HepG2 (cell line): ENCODE measurements around the gene VWA7. TPM values are rescaled to one million over a fixed set of nuclear protein-coding genes. Genes with fewer than 3 reads are reported as not detected.

Experiments
- ATRX ChIP-seq: sonication (generic); formaldehyde crosslinking; IDR thresholded peaks from 2 replicates; pipeline ENCODE4 v1.4.0; 2020; ENCODE audit warnings: missing genetic modification reagents, borderline replicate concordance
- BCLAF1 ChIP-seq: fragments of 450-650 bp; IDR thresholded peaks from 2 replicates; pipeline ENCODE4 v1.6.1; 2017; ENCODE audit warnings: mild to moderate bottlenecking
- GLMP ChIP-seq: sonication (generic); formaldehyde crosslinking; IDR thresholded peaks from 2 replicates; pipeline ENCODE4 v1.9.0; 2021; ENCODE audit warnings: missing genetic modification reagents, mild to moderate bottlenecking, borderline replicate concordance
- HDAC2 ChIP-seq: sonication (generic); formaldehyde crosslinking; IDR thresholded peaks from 2 replicates; pipeline ENCODE4 v1.4.0; 2020; ENCODE audit warnings: missing genetic modification reagents
- NFYB ChIP-seq: sonication (generic); formaldehyde crosslinking; IDR thresholded peaks from 2 replicates; pipeline ENCODE4 v1.4.0; 2020; ENCODE audit warnings: missing genetic modification reagents
- THAP8 ChIP-seq: sonication (generic); formaldehyde crosslinking; IDR thresholded peaks from 2 replicates; pipeline ENCODE4 v1.5.1; 2020; ENCODE audit warnings: missing genetic modification reagents, mild to moderate bottlenecking, borderline replicate concordance
- ZBTB10 ChIP-seq: sonication (generic); formaldehyde crosslinking; IDR thresholded peaks from 2 replicates; pipeline ENCODE4 v1.4.0; 2020; ENCODE audit warnings: missing genetic modification reagents, borderline replicate concordance
- ZNF18 ChIP-seq: sonication (generic); formaldehyde crosslinking; IDR thresholded peaks from 2 replicates; pipeline ENCODE4 v1.8.0; 2022; ENCODE audit warnings: mild to moderate bottlenecking, missing genetic modification reagents; ENCODE audit not compliant: insufficient replicate concordance
- ZNF180 ChIP-seq: sonication (generic); formaldehyde crosslinking; IDR thresholded peaks from 2 replicates; pipeline ENCODE4 v1.4.0; 2020; ENCODE audit warnings: low read depth, missing genetic modification reagents, borderline replicate concordance
- ZNF570 ChIP-seq: sonication (generic); formaldehyde crosslinking; IDR thresholded peaks from 2 replicates; pipeline ENCODE4 v1.4.0; 2020; ENCODE audit warnings: mild to moderate bottlenecking, missing genetic modification reagents, borderline replicate concordance
- ZNF7 ChIP-seq: IDR thresholded peaks from 2 replicates; pipeline ENCODE4 v1.6.1; 2016; ENCODE audit warnings: missing biosample characterization, missing genetic modification reagents
- polyA plus RNA-seq, 8 experiments: library from polyadenylated mRNA; depleted of rRNA in 3 of 8; stranded (reverse) in 7 of 8; unstranded in 1 of 8; fragments of >200 nt; fragmentation: Illumina TruSeq in 4 of 8; extraction: Trizol in 4 of 8; gene quantifications; 2 replicates each; pipeline versions ENCODE4 v1.2.1 to v1.2.3, GENCODE V29; 2011 to 2016; ENCODE audit warnings: low read depth in 4 of 8, missing spikeins in 1 of 8, mixed read lengths in 1 of 8; ENCODE audit not compliant: insufficient read depth in 1 of 8
- total RNA-seq, 5 experiments: library from RNA; depleted of rRNA; stranded (reverse); fragments of >200 nt; fragmentation: Illumina TruSeq; extraction: Trizol; gene quantifications; 2 replicates each; pipeline ENCODE4 v1.2.3, GENCODE V29; 2016; ENCODE audit warnings: low read depth in 1 of 5

The VWA7 gene
- total and polyA plus RNA-seq, 2 of the 13 experiments (the other 11 are each of a cell fraction or from before 2014, with no cell fraction given), result 0.86 to 3.3 TPM

- TF ChIP-seq ZNF18 (CRISPR knock-in tag), result no peak
- TF ChIP-seq BCLAF1, result no peak
- peak; percentile 51 for TF ChIP-seq NFYB (CRISPR knock-in tag)
- no peak for TF ChIP-seq ZNF180 (CRISPR knock-in tag)
- peak; percentile 96 for TF ChIP-seq ZBTB10 (CRISPR knock-in tag)
- peak; percentile 94 for TF ChIP-seq HDAC2 (CRISPR knock-in tag)
- TF ChIP-seq GLMP (CRISPR knock-in tag), result no peak
- no peak for TF ChIP-seq THAP8 (CRISPR knock-in tag)
- TF ChIP-seq ZNF7, result no peak
- TF ChIP-seq ATRX, result no peak
- no peak for TF ChIP-seq ZNF570
Observed at GRCh38 chr6:31737991-31738979, 38.8 kb downstream of the VWA7 start (continued).
